Measurements from ENCODE around the gene SAMM50.

The SAMM50 gene

GRCh38 chr22:43953988-43954785 lies 1.1 kb upstream of the SAMM50 start:
- peak overlapping the region; percentile 67 for H3K4me3 ChIP-seq (ENCODE audit: low read depth, low read length)
- TF ChIP-seq, protein P1, sequence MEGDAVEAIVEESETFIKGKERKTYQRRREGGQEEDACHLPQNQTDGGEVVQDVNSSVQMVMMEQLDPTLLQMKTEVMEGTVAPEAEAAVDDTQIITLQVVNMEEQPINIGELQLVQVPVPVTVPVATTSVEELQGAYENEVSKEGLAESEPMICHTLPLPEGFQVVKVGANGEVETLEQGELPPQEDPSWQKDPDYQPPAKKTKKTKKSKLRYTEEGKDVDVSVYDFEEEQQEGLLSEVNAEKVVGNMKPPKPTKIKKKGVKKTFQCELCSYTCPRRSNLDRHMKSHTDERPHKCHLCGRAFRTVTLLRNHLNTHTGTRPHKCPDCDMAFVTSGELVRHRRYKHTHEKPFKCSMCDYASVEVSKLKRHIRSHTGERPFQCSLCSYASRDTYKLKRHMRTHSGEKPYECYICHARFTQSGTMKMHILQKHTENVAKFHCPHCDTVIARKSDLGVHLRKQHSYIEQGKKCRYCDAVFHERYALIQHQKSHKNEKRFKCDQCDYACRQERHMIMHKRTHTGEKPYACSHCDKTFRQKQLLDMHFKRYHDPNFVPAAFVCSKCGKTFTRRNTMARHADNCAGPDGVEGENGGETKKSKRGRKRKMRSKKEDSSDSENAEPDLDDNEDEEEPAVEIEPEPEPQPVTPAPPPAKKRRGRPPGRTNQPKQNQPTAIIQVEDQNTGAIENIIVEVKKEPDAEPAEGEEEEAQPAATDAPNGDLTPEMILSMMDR (IDR thresholded peaks at IDR 0.05; ENCODE audit: borderline replicate concordance, insufficient read depth, low read depth, low read length): no peak

GRCh38 chr22:43955883-43956782 lies 891 bp downstream of the SAMM50 start:
- H3K4me3 ChIP-seq (ENCODE audit: low read depth, low read length): peak overlapping the region; percentile 67
- TF ChIP-seq, protein P1 (IDR thresholded peaks at IDR 0.05; ENCODE audit: borderline replicate concordance, insufficient read depth, low read depth, low read length): no peak

- H3K4me3 ChIP-seq (ENCODE audit: low read depth, low read length): no peak overlapping the region
- TF ChIP-seq, protein P1 (IDR thresholded peaks at IDR 0.05; ENCODE audit: borderline replicate concordance, insufficient read depth, low read depth, low read length): no peak
Measured at GRCh38 chr22:43956805-43957463, 1.7 kb downstream of the SAMM50 start.

DNA sequence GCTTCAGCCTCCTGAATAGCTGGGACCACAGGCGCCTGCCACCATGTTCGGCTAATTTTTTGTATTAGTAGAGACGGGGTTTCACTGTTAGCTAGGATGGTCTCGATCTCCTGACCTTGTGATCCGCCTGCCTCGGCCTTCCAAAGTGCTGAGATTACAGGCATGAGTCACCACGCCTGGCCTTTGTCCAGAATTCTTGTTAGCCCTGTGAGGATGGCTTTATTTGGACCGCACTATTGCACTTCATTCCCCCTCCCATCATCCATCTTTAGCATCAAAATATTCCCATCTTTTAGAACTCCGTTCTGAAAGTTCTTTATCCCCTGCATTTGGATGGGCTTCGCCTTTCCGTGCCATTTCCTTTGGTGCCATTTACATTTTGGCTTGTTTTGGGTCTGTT lies 2.6 kb downstream of the SAMM50 start:
- no peak overlapping the region for H3K4me3 ChIP-seq (ENCODE audit: low read depth, low read length)
- TF ChIP-seq, protein P1 (IDR thresholded peaks at IDR 0.05; ENCODE audit: borderline replicate concordance, insufficient read depth, low read depth, low read length): no peak

DNA sequence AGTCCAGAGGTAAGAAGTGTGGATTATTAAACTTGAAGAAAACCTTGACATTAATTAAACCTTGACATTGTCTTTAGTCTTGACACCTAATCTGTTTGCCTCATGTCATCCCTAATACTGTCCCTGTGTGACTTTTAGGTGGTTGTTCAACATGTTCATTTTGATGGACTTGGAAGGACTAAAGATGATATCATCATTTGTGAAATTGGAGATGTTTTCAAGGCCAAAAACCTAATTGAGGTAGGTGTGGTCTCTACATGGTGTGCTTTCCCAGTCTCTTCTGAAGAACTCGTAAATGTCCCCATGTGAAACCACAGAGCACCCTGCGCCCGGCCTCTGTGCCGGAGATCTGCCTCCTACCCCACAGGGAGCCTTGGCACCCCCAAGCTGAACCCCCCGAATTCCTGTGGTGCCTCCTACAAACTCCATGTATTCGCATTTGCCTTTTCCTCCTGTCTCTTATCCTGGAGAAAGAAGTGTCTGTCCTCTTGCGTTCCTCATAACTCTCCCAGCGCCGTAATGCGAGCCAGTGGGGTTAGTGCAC lies 9.1 kb downstream of the SAMM50 start:
- no peak overlapping the region for H3K4me3 ChIP-seq (ENCODE audit: low read depth, low read length)
- TF ChIP-seq, protein P1 (IDR thresholded peaks at IDR 0.05; ENCODE audit: borderline replicate concordance, insufficient read depth, low read depth, low read length): no peak

- no peak overlapping the region for H3K4me3 ChIP-seq (ENCODE audit: low read depth, low read length)
- TF ChIP-seq, protein P1 (IDR thresholded peaks at IDR 0.05; ENCODE audit: borderline replicate concordance, insufficient read depth, low read depth, low read length): no peak
Measured at GRCh38 chr22:43967069-43967468, 11.8 kb downstream of the SAMM50 start.

All from GM12875 (cell line).